NCI-H2081 (cell line): Measurements from ENCODE around the gene SND1.
A peak's percentile ranks its signal among the peaks of the same experiment; 100 is the strongest.
"Not testable (repeated sequence)": the region's sequence is repeated elsewhere in the genome, so short reads cannot be mapped to it uniquely, and the experiment has no call there.

Source experiments
- DNase-seq, 2 experiments: peaks; one replicate each; lab custom pipeline; 2025; lab: John Stamatoyannopoulos, UW

SND1 gene

GRCh38 chr7:127961786-127962453, 309.9 kb downstream of the SND1 start:
- peak in 1 of 2 experiments; percentile 29 for DNase-seq

DNA sequence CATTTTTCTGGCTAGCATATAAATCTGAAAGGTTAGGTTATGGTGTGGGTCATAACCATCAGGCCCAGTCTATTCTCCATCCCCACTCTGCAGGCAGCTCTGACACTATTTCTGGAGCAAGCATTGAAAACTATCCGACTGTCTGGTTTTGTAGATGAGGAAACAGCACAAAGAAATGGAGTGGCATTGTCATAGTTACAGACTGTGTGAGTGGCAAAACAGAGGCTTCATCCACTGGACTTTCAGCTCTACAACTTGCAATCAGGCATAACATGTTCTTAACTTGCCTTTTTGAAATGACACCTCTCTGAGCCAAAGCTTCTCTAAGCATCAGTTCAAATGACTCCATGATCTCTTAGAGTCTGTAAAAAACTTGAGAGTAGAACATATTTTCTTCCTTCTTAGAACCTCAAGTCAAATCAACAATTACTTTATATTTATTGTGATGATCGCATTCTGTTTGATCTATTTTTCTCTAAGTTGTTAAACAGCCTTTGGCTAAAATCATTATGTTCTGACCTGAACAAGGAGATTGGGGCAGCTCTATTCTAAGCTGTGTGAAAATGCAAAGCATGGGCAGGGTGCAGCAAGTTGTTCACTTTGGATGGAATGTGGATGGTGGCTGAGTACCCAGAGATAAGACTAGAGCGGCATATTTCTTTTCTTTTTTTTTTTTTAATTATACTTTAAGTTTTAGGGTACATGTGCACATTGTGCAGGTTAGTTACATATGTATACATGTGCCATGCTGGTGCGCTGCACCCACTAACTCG, 310.8 kb downstream of the SND1 start:
- no peak for DNase-seq

GRCh38 chr7:127963850-127964249, 311.9 kb downstream of the SND1 start:
- DNase-seq: not testable (repeated sequence)

GRCh38 chr7:127967281-127967680, 315.3 kb downstream of the SND1 start:
- DNase-seq: no peak

GRCh38 chr7:127968547-127968946, 316.6 kb downstream of the SND1 start:
- DNase-seq: no peak

- DNase-seq: no peak
These were observed 321.8 kb downstream of the SND1 start for GRCh38 chr7:127973832-127974231.

- no peak for DNase-seq
These were observed 322.5 kb downstream of the SND1 start for GRCh38 chr7:127974446-127975035.

DNA sequence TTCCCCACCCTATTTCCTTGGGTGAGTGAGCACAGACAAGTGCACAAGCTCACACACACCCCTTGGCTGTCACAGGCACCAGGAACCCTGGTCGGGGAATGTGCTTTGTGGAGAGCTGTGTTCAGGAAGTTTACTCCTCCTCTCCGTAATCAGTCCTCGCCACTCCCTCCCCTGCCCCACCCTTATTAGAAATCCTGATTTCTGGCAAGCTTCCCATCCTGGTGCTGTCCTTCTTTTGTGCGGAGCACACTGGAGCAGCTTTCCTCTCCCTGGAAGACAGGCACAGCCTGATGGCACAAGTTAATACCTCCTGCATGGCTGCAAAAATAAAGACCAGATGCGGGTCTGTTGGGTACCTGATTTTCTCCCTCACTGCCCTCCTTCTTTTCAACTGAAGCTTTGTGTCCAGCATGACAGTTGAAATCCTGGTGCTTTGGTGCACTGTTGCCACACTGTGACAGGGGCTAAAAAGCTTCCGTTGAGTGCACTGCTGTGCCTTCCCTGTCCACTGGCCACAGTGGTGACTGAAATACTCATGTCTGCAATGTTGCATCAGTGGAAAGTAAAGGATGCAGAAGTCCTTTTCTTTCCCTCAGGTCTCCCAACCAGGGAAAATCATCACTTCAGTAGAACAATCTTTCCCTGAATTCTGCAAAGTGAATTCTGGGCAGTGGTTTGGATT, 324.2 kb downstream of the SND1 start:
- DNase-seq: peak in 1 of 2 experiments; percentile 55

- DNase-seq: no peak
These were observed 324.7 kb downstream of the SND1 start for GRCh38 chr7:127976738-127977120.

- DNase-seq: no peak
These were observed 326.4 kb downstream of the SND1 start for GRCh38 chr7:127978421-127978820.

DNA sequence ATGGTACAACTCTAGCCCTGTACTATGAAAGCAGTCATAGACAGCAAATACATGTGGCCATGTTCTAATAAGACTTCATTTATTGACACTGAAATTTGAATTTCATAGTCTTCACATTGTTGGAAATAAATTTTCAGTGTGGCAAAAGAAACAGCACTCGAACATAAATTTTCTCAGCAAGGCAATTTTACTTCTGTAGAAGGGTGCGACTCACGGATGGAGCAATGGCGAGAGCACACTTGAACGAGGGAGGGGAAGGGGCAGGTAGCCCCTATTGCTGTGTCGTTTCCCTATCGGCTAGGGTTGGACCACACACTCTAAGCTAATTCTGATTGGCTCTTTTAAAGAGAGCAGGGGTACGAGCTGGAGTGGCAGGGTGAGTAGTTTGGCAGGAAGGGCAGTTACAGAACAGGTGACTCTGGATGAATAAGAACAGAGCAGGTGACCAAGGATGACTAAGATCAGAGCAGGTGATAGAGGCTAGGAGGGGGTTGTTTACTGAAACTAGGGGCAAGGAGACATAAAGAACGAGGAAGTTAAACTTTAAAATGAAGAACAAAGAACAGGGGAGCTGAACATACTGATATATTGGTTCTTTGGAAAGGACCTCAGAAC, 327.2 kb downstream of the SND1 start:
- no peak for DNase-seq

- DNase-seq: no peak
These were observed 327.7 kb downstream of the SND1 start for GRCh38 chr7:127979728-127980126.

GRCh38 chr7:127980901-127981300, 328.9 kb downstream of the SND1 start:
- DNase-seq: no peak

DNA sequence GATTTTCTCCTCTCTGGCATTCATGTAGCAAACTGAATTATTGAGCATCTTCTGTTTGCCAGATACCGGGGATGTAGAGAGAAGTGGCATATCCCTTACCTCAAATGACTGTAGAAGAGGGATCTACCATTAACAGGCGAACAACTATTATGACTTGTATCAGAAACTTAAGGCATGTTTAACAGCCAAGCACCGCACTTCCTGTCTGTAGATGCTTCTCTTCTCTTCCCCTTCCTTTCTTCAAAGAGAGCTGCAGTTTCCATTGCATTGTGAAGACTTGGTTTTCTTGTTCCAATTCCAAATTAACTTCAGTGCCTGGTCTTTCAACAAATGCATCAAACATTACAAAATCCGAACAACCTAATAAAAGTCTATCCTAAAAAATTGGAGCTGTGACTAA, 330.0 kb downstream of the SND1 start:
- DNase-seq: no peak

DNA sequence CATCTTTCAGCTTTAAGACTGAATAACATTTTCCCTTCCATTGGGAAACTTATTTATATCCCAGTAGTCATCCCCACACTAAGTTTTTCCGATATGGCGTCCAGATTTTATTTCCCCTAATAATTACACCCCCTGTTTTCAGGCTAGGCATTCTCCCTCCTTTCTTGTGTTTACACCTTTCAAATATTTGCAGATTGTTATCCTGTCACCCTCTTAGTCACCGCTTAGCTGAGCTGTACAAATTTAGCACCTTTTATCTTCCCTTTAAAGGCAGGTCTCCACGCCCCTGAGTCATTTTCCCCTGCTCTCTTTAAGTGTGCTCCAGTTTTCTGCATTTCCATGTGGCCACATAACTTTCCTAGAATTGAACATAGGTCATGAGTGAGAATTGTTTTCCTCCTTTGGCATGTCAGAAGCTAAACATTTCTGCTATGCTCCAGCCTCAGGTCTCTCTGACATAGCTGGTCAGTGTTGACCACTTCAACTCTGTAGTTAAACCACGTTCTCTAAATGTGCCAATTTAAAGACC, 331.9 kb downstream of the SND1 start:
- DNase-seq: peak in 1 of 2 experiments; percentile 46

- DNase-seq: no peak
These were observed 334.9 kb downstream of the SND1 start for GRCh38 chr7:127986581-127987521.

- no peak for DNase-seq
These were observed 336.8 kb downstream of the SND1 start for GRCh38 chr7:127988751-127989150.

DNA sequence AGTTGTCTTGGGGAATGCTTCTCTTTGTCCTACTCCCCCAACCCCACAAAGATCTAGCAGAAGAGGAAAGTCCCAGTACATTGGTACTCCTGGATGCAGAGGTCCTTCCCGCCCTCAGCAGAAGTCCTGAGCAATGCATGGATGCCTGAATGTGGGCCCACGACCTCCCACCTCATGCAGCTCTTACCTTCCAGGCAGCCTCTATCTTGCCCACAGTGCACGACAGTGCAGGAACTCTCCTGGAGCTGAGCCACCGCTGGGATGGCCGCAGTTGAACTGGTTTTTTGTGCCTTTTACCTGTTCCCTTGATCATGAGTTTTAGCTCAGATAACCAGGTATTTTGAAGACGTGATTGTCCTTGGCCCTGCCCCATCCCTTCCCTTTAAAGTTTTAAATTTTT, 341.3 kb downstream of the SND1 start:
- DNase-seq: no peak

DNA sequence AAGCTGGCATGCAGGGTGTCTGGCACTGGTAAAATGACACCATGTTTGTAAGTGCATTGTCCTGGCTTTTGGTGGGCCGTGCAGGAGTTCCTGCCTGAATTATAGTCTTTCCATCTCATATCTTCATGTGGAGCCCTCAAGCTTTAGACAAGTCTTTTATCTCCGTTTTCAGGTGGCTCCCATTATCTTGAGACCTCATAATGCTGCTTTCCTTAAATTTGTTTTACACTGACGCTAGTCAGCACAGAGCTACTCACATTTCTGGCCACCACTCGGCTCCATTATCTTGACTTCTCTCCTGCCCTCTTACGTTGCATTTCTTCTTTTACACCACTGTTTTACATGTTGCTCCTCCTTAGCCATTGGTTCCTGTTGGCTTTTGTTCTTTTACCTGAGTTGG, 342.0 kb downstream of the SND1 start:
- DNase-seq: no peak

GRCh38 chr7:127995156-127995880, 343.3 kb downstream of the SND1 start:
- DNase-seq: no peak
